ENCODE results near the gene SEC11A.

SEC11A gene

GRCh38 chr15:84734794-84735479, 19.0 kb upstream of the SEC11A start:
- H3K27ac ChIP-seq (replicated peaks; ENCODE audit: low read length) = no peak overlapping the region
- DNase-seq (ENCODE audit: low spot score) = no peak

GRCh38 chr15:84731774-84732173, 15.8 kb upstream of the SEC11A start:
- H2BK15ac ChIP-seq (ENCODE audit: low read length) = no peak overlapping the region
- no peaks in the 10 kb centered on the region for H3K9me3 ChIP-seq (replicated peaks in 1 of 2; ENCODE audit: control insufficient read depth in 2 of 2, insufficient read depth in 1 of 2, low read depth in 1 of 2, low read length in 2 of 2)

More at GRCh38 chr15:84734794-84735479, 19.0 kb upstream of the SEC11A start:
- Histone ChIP-seq H2AFZ (ENCODE audit: low read length) (peak overlapping the region; percentile 71), H3K4ac (ENCODE audit: low read length) (no peak overlapping the region), H3K4me3 (ENCODE audit: low read length in 2 of 2) (no peak overlapping the region), H2BK5ac (ENCODE audit: low read length) (no peak overlapping the region), H3K9me3 (replicated peaks in 1 of 2; ENCODE audit: control insufficient read depth in 2 of 2, insufficient read depth in 1 of 2, low read depth in 1 of 2, low read length in 2 of 2) (no peaks in the 10 kb centered on the region), H2BK15ac (ENCODE audit: low read length) (no peak overlapping the region), H3K18ac (ENCODE audit: low read length) (peak overlapping the region; percentile 17), H3K4me1 (ENCODE audit: control insufficient read depth in 2 of 2, insufficient read depth in 1 of 2, low read depth in 1 of 2, low read length in 2 of 2) (peaks cover 7 to 8% of the 10 kb centered on the region in 2 donors), H4K8ac (ENCODE audit: low read depth, low read length) (no peak overlapping the region), H4K91ac (ENCODE audit: low read depth, low read length, poor library complexity) (no peak overlapping the region), H2BK120ac (ENCODE audit: low read depth, low read length) (no peak overlapping the region), H3K27me3 (ENCODE audit: control insufficient read depth in 3 of 3, insufficient read depth in 3 of 3, low read depth in 1 of 3, low read length in 3 of 3) (no peaks in the 10 kb centered on the region), H2AK5ac (ENCODE audit: low read depth, low read length) (no peak overlapping the region), H2BK12ac (ENCODE audit: low read length) (no peak overlapping the region), H3K36me3 (replicated peaks in 1 of 2; ENCODE audit: control insufficient read depth in 2 of 2, insufficient read depth in 2 of 2, low read length in 2 of 2) (no peaks in the 10 kb centered on the region), H3K23ac (ENCODE audit: low read depth, low read length, poor library complexity) (no peak overlapping the region), H3K79me1 (ENCODE audit: low read depth, low read length) (no peaks in the 10 kb centered on the region), H3K4me2 (ENCODE audit: insufficient read depth, low read length, poor library complexity, severe bottlenecking) (peak overlapping the region; percentile 21), H3K14ac (ENCODE audit: low read length) (no peak overlapping the region), H3K9ac (ENCODE audit: low read depth, low read length, poor library complexity) (no peak overlapping the region)
- WGBS, 2 donors (ENCODE audit: extremely low coverage in 2 of 2, insufficient read length in 2 of 2, insufficient replicate concordance in 1 of 2) = no CpG with 5 or more reads among the region's 7 CpGs

GRCh38 chr15:84727429-84727828, 11.5 kb upstream of the SEC11A start:
- no peak overlapping the region for H3K9ac ChIP-seq (ENCODE audit: low read depth, low read length, poor library complexity)
- H3K27ac ChIP-seq (replicated peaks; ENCODE audit: low read length) = no peak overlapping the region
- no peak overlapping the region for H2BK120ac ChIP-seq (ENCODE audit: low read depth, low read length)
- H3K18ac ChIP-seq (ENCODE audit: low read length) = no peak overlapping the region
- no peak overlapping the region for H3K23ac ChIP-seq (ENCODE audit: low read depth, low read length, poor library complexity)
- no peak overlapping the region for H3K4me3 ChIP-seq (ENCODE audit: low read length in 2 of 2)
- H2BK5ac ChIP-seq (ENCODE audit: low read length) = no peak overlapping the region
- no peaks in the 10 kb centered on the region for H3K27me3 ChIP-seq (ENCODE audit: control insufficient read depth in 3 of 3, insufficient read depth in 3 of 3, low read depth in 1 of 3, low read length in 3 of 3)
- H3K14ac ChIP-seq (ENCODE audit: low read length) = no peak overlapping the region
- no peak overlapping the region for H4K91ac ChIP-seq (ENCODE audit: low read depth, low read length, poor library complexity)
- H2BK15ac ChIP-seq (ENCODE audit: low read length) = no peak overlapping the region
- H2AK5ac ChIP-seq (ENCODE audit: low read depth, low read length) = no peak overlapping the region
- no peaks in the 10 kb centered on the region for H3K36me3 ChIP-seq (replicated peaks in 1 of 2; ENCODE audit: control insufficient read depth in 2 of 2, insufficient read depth in 2 of 2, low read length in 2 of 2)
- no peak for DNase-seq (ENCODE audit: low spot score)
- H2AFZ ChIP-seq (ENCODE audit: low read length) = no peak overlapping the region
- H4K8ac ChIP-seq (ENCODE audit: low read depth, low read length) = no peak overlapping the region
- no peaks in the 10 kb centered on the region for H3K4me1 ChIP-seq (ENCODE audit: control insufficient read depth in 2 of 2, insufficient read depth in 1 of 2, low read depth in 1 of 2, low read length in 2 of 2)
- no peak overlapping the region for H2BK12ac ChIP-seq (ENCODE audit: low read length)
- H3K79me1 ChIP-seq (ENCODE audit: low read depth, low read length) = no peaks in the 10 kb centered on the region
- no peak overlapping the region for H3K4me2 ChIP-seq (ENCODE audit: insufficient read depth, low read length, poor library complexity, severe bottlenecking)
- no CpG with 5 or more reads among the region's 6 CpGs for WGBS, 2 donors (ENCODE audit: extremely low coverage in 2 of 2, insufficient read length in 2 of 2, insufficient replicate concordance in 1 of 2)
- no peak overlapping the region for H3K4ac ChIP-seq (ENCODE audit: low read length)
- no peaks in the 10 kb centered on the region for H3K9me3 ChIP-seq (replicated peaks in 1 of 2; ENCODE audit: control insufficient read depth in 2 of 2, insufficient read depth in 1 of 2, low read depth in 1 of 2, low read length in 2 of 2)

More at GRCh38 chr15:84731774-84732173, 15.8 kb upstream of the SEC11A start:
- Histone ChIP-seq H3K4me1 (ENCODE audit: control insufficient read depth in 2 of 2, insufficient read depth in 1 of 2, low read depth in 1 of 2, low read length in 2 of 2) (peaks cover 7 to 8% of the 10 kb centered on the region in 2 donors), H3K14ac (ENCODE audit: low read length) (no peak overlapping the region), H4K91ac (ENCODE audit: low read depth, low read length, poor library complexity) (no peak overlapping the region), H3K23ac (ENCODE audit: low read depth, low read length, poor library complexity) (no peak overlapping the region), H3K18ac (ENCODE audit: low read length) (no peak overlapping the region), H2BK12ac (ENCODE audit: low read length) (no peak overlapping the region), H3K79me1 (ENCODE audit: low read depth, low read length) (no peaks in the 10 kb centered on the region), H3K36me3 (replicated peaks in 1 of 2; ENCODE audit: control insufficient read depth in 2 of 2, insufficient read depth in 2 of 2, low read length in 2 of 2) (no peaks in the 10 kb centered on the region), H2BK120ac (ENCODE audit: low read depth, low read length) (no peak overlapping the region), H2BK5ac (ENCODE audit: low read length) (no peak overlapping the region), H3K9ac (ENCODE audit: low read depth, low read length, poor library complexity) (no peak overlapping the region), H2AFZ (ENCODE audit: low read length) (no peak overlapping the region), H3K4me3 (ENCODE audit: low read length in 2 of 2) (no peak overlapping the region), H2AK5ac (ENCODE audit: low read depth, low read length) (no peak overlapping the region), H3K27ac (replicated peaks; ENCODE audit: low read length) (no peak overlapping the region), H3K4ac (ENCODE audit: low read length) (no peak overlapping the region), H3K27me3 (ENCODE audit: control insufficient read depth in 3 of 3, insufficient read depth in 3 of 3, low read depth in 1 of 3, low read length in 3 of 3) (no peaks in the 10 kb centered on the region), H4K8ac (ENCODE audit: low read depth, low read length) (no peak overlapping the region), H3K4me2 (ENCODE audit: insufficient read depth, low read length, poor library complexity, severe bottlenecking) (no peak overlapping the region)
- DNase-seq (ENCODE audit: low spot score) = no peak

GRCh38 chr15:84725001-84725491, 9.1 kb upstream of the SEC11A start:
- H3K18ac ChIP-seq (ENCODE audit: low read length) = no peak overlapping the region
- no peak for DNase-seq (ENCODE audit: low spot score)
- no peaks in the 10 kb centered on the region for H3K79me1 ChIP-seq (ENCODE audit: low read depth, low read length)
- no peak overlapping the region for H2BK12ac ChIP-seq (ENCODE audit: low read length)
- H3K9ac ChIP-seq (ENCODE audit: low read depth, low read length, poor library complexity) = no peak overlapping the region
- no CpG with 5 or more reads among the region's 1 CpG for WGBS, 2 donors (ENCODE audit: extremely low coverage in 2 of 2, insufficient read length in 2 of 2, insufficient replicate concordance in 1 of 2)
- H2BK15ac ChIP-seq (ENCODE audit: low read length) = no peak overlapping the region
- no peak overlapping the region for H3K4ac ChIP-seq (ENCODE audit: low read length)
- H3K27me3 ChIP-seq (ENCODE audit: control insufficient read depth in 3 of 3, insufficient read depth in 3 of 3, low read depth in 1 of 3, low read length in 3 of 3) = no peaks in the 10 kb centered on the region
- no peaks in the 10 kb centered on the region for H3K9me3 ChIP-seq (replicated peaks in 1 of 2; ENCODE audit: control insufficient read depth in 2 of 2, insufficient read depth in 1 of 2, low read depth in 1 of 2, low read length in 2 of 2)
- H3K36me3 ChIP-seq (replicated peaks in 1 of 2; ENCODE audit: control insufficient read depth in 2 of 2, insufficient read depth in 2 of 2, low read length in 2 of 2) = no peaks in the 10 kb centered on the region
- H3K27ac ChIP-seq (replicated peaks; ENCODE audit: low read length) = no peak overlapping the region
- H3K23ac ChIP-seq (ENCODE audit: low read depth, low read length, poor library complexity) = no peak overlapping the region
- peak overlapping the region; percentile 43 for H2AFZ ChIP-seq (ENCODE audit: low read length)
- H3K4me1 ChIP-seq (ENCODE audit: control insufficient read depth in 2 of 2, insufficient read depth in 1 of 2, low read depth in 1 of 2, low read length in 2 of 2) = no peaks in the 10 kb centered on the region
- H3K4me2 ChIP-seq (ENCODE audit: insufficient read depth, low read length, poor library complexity, severe bottlenecking) = no peak overlapping the region
- no peak overlapping the region for H2AK5ac ChIP-seq (ENCODE audit: low read depth, low read length)
- no peak overlapping the region for H4K8ac ChIP-seq (ENCODE audit: low read depth, low read length)
- no peak overlapping the region for H3K4me3 ChIP-seq (ENCODE audit: low read length in 2 of 2)
- H3K14ac ChIP-seq (ENCODE audit: low read length) = no peak overlapping the region
- no peak overlapping the region for H2BK5ac ChIP-seq (ENCODE audit: low read length)
- no peak overlapping the region for H4K91ac ChIP-seq (ENCODE audit: low read depth, low read length, poor library complexity)
- H2BK120ac ChIP-seq (ENCODE audit: low read depth, low read length) = no peak overlapping the region
